HEK293 (cell line): ENCODE data around the gene RETN.

Experiments
- CTCF ChIA-PET: fragments of 350-600 bp; formaldehyde crosslinking; extraction: SDS; loops from one replicate; lab custom pipeline; 2021; ENCODE audit warnings: antibody characterized with exemption; lab: Yijun Ruan, JAX
- POLR2A ChIA-PET: fragments of 300-600 bp; formaldehyde crosslinking; extraction: SDS; loops from one replicate; lab custom pipeline; 2020; ENCODE audit warnings: antibody characterized with exemption, inconsistent platforms; lab: Yijun Ruan, JAX
- H3K27ac ChIP-seq: fragments of 200-500 bp; sonication (Bioruptor generic); 2 replicates; pipeline ENCODE4 v1.5.1; 2014; ENCODE audit warnings: low read depth, low read length, control low read depth, inconsistent platforms; ENCODE audit errors: extremely low read depth
- H3K36me3 ChIP-seq, 2 experiments: fragments of 200-500 bp in 1 of 2; sonication (Bioruptor generic) in 1 of 2; 1 replicate in 1 of 2; 2 replicates in 1 of 2; pipeline ENCODE4 v1.5.1; 2014 to 2017; ENCODE audit warnings: inconsistent platforms in 2 of 2, low read length in 2 of 2; ENCODE audit not compliant: control insufficient read depth in 2 of 2, insufficient read depth in 1 of 2
- H3K4me1 ChIP-seq: fragments of 200-500 bp; sonication (Bioruptor generic); 2 replicates; pipeline ENCODE4 v1.5.1; 2014; ENCODE audit warnings: mild to moderate bottlenecking, low read length, inconsistent platforms; ENCODE audit not compliant: control insufficient read depth, insufficient read depth
- H3K4me3 ChIP-seq: 2 replicates; pipeline ENCODE4 v1.5.1; 2011; ENCODE audit warnings: low read depth, mild to moderate bottlenecking, control low read depth, low read length, moderate library complexity
- H3K9me3 ChIP-seq: fragments of 200-500 bp; sonication (Bioruptor generic); 2 replicates; pipeline ENCODE4 v1.5.1; 2014; ENCODE audit warnings: low read depth, low read length, inconsistent platforms; ENCODE audit not compliant: control insufficient read depth, insufficient read depth
- HOXA7 ChIP-seq: sonication (generic); formaldehyde crosslinking; IDR thresholded peaks from 2 replicates; pipeline ENCODE4 v1.8.1; 2022; ENCODE audit warnings: missing genetic modification reagents, borderline replicate concordance
- MEIS1 ChIP-seq: sonication (generic); formaldehyde crosslinking; IDR thresholded peaks from 2 replicates; pipeline ENCODE4 v1.8.1; 2022; ENCODE audit warnings: missing genetic modification reagents, mild to moderate bottlenecking, borderline replicate concordance
- PRDM1 ChIP-seq: fragments of 450-650 bp; formaldehyde crosslinking; IDR thresholded peaks from 2 replicates; pipeline ENCODE4; 2016; ENCODE audit warnings: missing biosample characterization, missing genetic modification characterization
- SCRT1 ChIP-seq: fragments of 450-650 bp; formaldehyde crosslinking; IDR thresholded peaks from 2 replicates; pipeline ENCODE4 v1.5.1; 2016; ENCODE audit warnings: missing biosample characterization, missing genetic modification characterization, borderline replicate concordance
- SCRT2 ChIP-seq: fragments of 450-650 bp; formaldehyde crosslinking; IDR thresholded peaks from 2 replicates; pipeline ENCODE4 v1.5.1; 2016; ENCODE audit warnings: missing biosample characterization, missing genetic modification characterization
- TCF7L2 ChIP-seq: IDR thresholded peaks from 2 replicates; pipeline ENCODE4 v1.6.1; 2011; ENCODE audit warnings: low read depth, mild to moderate bottlenecking, inconsistent platforms, low read length, moderate library complexity, borderline replicate concordance
- ZFP69B ChIP-seq: fragments of 450-650 bp; formaldehyde crosslinking; IDR thresholded peaks from 2 replicates; pipeline ENCODE4 v1.5.1; 2016; ENCODE audit warnings: missing biosample characterization, missing genetic modification characterization
- ZNF16 ChIP-seq: fragments of 450-650 bp; formaldehyde crosslinking; IDR thresholded peaks from 2 replicates; pipeline ENCODE4 v1.5.1; 2016; ENCODE audit warnings: low read depth, missing biosample characterization, missing genetic modification characterization
- ZNF223 ChIP-seq: fragments of 450-650 bp; formaldehyde crosslinking; IDR thresholded peaks from 2 replicates; pipeline ENCODE4 v1.5.1; 2016; ENCODE audit warnings: missing biosample characterization, missing genetic modification characterization
- ZNF366 ChIP-seq: fragments of 450-650 bp; formaldehyde crosslinking; conservative IDR thresholded peaks from 2 replicates; pipeline ENCODE4 v1.5.1; 2016; ENCODE audit warnings: missing biosample characterization, missing genetic modification characterization
- ZNF394 ChIP-seq: fragments of 450-650 bp; formaldehyde crosslinking; IDR thresholded peaks from 2 replicates; pipeline ENCODE4 v1.5.1; 2016; ENCODE audit warnings: missing biosample characterization, missing genetic modification characterization, mild to moderate bottlenecking, moderate library complexity, borderline replicate concordance
- ZNF501 ChIP-seq: fragments of 450-650 bp; formaldehyde crosslinking; IDR thresholded peaks from 2 replicates; pipeline ENCODE4 v1.5.1; 2016; ENCODE audit warnings: missing biosample characterization, missing genetic modification characterization
- ZNF530 ChIP-seq: fragments of 450-650 bp; formaldehyde crosslinking; IDR thresholded peaks from 2 replicates; pipeline ENCODE4 v1.5.1; 2016; ENCODE audit warnings: low read depth, missing biosample characterization, missing genetic modification characterization
- ZNF626 ChIP-seq: fragments of 450-650 bp; sonication (Bioruptor Pico); formaldehyde crosslinking; IDR thresholded peaks from 2 replicates; pipeline ENCODE4 v1.5.1; 2018; ENCODE audit warnings: missing biosample characterization, missing genetic modification characterization, inconsistent platforms
- TF ChIP-seq, protein P1 (sequence below): fragments of 450-650 bp; formaldehyde crosslinking; IDR thresholded peaks from 2 replicates; pipeline ENCODE4 v1.5.1; 2016; ENCODE audit warnings: missing biosample characterization, missing genetic modification characterization, borderline replicate concordance
- TF ChIP-seq, protein P2 (sequence below): fragments of 450-650 bp; formaldehyde crosslinking; IDR thresholded peaks from 2 replicates; pipeline ENCODE4 v1.5.1; 2016; ENCODE audit warnings: missing biosample characterization, missing genetic modification characterization
- TF ChIP-seq, protein P3 (sequence below): fragments of 450-650 bp; IDR thresholded peaks from 2 replicates; pipeline ENCODE4 v1.5.1; 2018; ENCODE audit warnings: missing biosample characterization, mild to moderate bottlenecking, missing genetic modification characterization
- TF ChIP-seq, protein P4 (sequence below): sonication (generic); formaldehyde crosslinking; IDR thresholded peaks from 2 replicates; pipeline ENCODE4 v1.8.1; 2022; ENCODE audit warnings: mild to moderate bottlenecking, moderate library complexity, missing genetic modification reagents
- TF ChIP-seq, protein P5 (sequence below): fragments of 450-650 bp; formaldehyde crosslinking; IDR thresholded peaks from 2 replicates; pipeline ENCODE4 v1.5.1; 2016; ENCODE audit warnings: missing biosample characterization, missing genetic modification characterization

Gene RETN

DNA sequence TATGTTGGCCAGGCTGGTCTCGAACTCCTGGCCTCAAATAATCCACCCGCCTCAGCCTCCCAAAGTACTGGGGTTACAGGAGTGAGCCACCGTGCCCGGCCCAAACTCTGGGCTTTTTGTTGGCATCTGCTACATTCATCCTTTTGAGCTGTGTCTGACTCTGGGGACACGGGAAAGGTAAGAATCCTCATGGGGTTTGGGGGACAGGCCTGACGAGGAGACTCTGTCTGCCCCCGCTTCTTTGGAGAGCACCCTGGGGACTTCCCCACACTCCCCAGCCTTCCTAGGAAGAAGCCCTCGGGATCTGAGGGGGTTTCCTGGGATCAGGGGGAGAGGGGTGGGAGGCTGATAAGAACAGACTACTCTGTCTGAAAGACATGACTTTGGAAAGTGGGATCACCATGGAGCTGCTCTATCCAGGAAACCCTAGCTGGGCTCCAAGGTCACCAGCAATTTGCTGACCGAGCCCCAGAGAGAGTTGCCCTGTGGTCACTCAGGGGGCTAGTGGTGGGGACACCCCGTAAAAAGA lies 41.1 kb downstream of the RETN start:
- POLR2A ChIA-PET, result no interaction called here
- no peak overlapping the region for H3K27ac ChIP-seq
- H3K36me3 ChIP-seq, result no peaks in the 10 kb centered on the region
- no peak overlapping the region for H3K4me3 ChIP-seq
- no peaks in the 10 kb centered on the region for H3K9me3 ChIP-seq
- CTCF ChIA-PET, result interaction anchor here (0.6 kb wide), 1 partner anchor 368 kb away, joined by 3 read pairs; no protein-coding TSS in a partner anchor
- no peak for TF ChIP-seq ZNF394 (tag by site-specific recombination)
- TF ChIP-seq ZNF530 (tag by site-specific recombination), result no peak
- no peak for TF ChIP-seq ZFP69B (tag by site-specific recombination)
- no peak for TF ChIP-seq HOXA7 (CRISPR knock-in tag)
- no peak for TF ChIP-seq SCRT2 (tag by site-specific recombination)
- TF ChIP-seq, protein P1, sequence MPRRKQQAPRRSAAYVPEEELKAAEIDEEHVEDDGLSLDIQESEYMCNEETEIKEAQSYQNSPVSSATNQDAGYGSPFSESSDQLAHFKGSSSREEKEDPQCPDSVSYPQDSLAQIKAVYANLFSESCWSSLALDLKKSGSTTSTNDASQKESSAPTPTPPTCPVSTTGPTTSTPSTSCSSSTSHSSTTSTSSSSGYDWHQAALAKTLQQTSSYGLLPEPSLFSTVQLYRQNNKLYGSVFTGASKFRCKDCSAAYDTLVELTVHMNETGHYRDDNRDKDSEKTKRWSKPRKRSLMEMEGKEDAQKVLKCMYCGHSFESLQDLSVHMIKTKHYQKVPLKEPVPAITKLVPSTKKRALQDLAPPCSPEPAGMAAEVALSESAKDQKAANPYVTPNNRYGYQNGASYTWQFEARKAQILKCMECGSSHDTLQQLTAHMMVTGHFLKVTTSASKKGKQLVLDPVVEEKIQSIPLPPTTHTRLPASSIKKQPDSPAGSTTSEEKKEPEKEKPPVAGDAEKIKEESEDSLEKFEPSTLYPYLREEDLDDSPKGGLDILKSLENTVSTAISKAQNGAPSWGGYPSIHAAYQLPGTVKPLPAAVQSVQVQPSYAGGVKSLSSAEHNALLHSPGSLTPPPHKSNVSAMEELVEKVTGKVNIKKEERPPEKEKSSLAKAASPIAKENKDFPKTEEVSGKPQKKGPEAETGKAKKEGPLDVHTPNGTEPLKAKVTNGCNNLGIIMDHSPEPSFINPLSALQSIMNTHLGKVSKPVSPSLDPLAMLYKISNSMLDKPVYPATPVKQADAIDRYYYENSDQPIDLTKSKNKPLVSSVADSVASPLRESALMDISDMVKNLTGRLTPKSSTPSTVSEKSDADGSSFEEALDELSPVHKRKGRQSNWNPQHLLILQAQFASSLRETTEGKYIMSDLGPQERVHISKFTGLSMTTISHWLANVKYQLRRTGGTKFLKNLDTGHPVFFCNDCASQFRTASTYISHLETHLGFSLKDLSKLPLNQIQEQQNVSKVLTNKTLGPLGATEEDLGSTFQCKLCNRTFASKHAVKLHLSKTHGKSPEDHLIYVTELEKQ (tag by site-specific recombination), result no peak
- no peaks in the 10 kb centered on the region for H3K4me1 ChIP-seq

DNA sequence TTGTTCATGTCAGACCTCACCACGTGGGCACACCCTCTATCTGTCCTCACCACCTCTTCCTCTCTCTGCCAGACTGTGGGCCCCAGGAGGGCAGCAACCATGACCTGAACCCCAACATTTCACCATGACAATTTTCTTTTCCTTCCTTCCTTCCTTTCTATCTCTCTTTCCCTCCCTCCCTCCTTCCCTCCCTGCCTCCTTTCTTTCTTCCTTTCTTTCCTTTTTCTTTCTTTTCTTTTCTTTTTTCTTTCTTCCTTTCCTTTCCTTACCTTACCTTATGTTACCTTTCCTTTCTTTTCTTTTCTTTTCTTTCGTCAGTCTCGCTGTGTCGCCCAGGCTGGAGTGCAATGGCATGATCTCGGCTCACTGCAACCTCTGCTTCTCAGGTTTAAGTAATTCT lies 41.8 kb downstream of the RETN start:
- no peaks in the 10 kb centered on the region for H3K4me1 ChIP-seq
- POLR2A ChIA-PET, result no interaction called here
- CTCF ChIA-PET, result interaction anchor here (0.6 kb wide), 1 partner anchor 369 kb away, joined by 3 read pairs; no protein-coding TSS in a partner anchor

More for the DNA sequence above, 41.8 kb downstream of the RETN start:
- TF ChIP-seq ZNF223 (tag by site-specific recombination) (no peak), PRDM1 (tag by site-specific recombination) (peak; percentile 84), SCRT1 (tag by site-specific recombination) (no peak), ZNF501 (tag by site-specific recombination) (no peak), TCF7L2 (no peak), MEIS1 (no peak), ZNF626 (tag by site-specific recombination) (no peak), ZNF366 (tag by site-specific recombination) (peak; percentile 90), ZNF16 (no peak)
- TF ChIP-seq, protein P2, sequence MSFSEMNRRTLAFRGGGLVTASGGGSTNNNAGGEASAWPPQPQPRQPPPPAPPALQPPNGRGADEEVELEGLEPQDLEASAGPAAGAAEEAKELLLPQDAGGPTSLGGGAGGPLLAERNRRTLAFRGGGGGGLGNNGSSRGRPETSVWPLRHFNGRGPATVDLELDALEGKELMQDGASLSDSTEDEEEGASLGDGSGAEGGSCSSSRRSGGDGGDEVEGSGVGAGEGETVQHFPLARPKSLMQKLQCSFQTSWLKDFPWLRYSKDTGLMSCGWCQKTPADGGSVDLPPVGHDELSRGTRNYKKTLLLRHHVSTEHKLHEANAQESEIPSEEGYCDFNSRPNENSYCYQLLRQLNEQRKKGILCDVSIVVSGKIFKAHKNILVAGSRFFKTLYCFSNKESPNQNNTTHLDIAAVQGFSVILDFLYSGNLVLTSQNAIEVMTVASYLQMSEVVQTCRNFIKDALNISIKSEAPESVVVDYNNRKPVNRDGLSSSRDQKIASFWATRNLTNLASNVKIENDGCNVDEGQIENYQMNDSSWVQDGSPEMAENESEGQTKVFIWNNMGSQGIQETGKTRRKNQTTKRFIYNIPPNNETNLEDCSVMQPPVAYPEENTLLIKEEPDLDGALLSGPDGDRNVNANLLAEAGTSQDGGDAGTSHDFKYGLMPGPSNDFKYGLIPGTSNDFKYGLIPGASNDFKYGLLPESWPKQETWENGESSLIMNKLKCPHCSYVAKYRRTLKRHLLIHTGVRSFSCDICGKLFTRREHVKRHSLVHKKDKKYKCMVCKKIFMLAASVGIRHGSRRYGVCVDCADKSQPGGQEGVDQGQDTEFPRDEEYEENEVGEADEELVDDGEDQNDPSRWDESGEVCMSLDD (tag by site-specific recombination), result 0 out of 2 replicates have a peak, but pooled peaks have one; percentile 29
- TF ChIP-seq, protein P3, sequence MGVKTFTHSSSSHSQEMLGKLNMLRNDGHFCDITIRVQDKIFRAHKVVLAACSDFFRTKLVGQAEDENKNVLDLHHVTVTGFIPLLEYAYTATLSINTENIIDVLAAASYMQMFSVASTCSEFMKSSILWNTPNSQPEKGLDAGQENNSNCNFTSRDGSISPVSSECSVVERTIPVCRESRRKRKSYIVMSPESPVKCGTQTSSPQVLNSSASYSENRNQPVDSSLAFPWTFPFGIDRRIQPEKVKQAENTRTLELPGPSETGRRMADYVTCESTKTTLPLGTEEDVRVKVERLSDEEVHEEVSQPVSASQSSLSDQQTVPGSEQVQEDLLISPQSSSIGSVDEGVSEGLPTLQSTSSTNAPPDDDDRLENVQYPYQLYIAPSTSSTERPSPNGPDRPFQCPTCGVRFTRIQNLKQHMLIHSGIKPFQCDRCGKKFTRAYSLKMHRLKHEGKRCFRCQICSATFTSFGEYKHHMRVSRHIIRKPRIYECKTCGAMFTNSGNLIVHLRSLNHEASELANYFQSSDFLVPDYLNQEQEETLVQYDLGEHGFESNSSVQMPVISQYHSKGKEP, result no peak
- TF ChIP-seq, protein P4, sequence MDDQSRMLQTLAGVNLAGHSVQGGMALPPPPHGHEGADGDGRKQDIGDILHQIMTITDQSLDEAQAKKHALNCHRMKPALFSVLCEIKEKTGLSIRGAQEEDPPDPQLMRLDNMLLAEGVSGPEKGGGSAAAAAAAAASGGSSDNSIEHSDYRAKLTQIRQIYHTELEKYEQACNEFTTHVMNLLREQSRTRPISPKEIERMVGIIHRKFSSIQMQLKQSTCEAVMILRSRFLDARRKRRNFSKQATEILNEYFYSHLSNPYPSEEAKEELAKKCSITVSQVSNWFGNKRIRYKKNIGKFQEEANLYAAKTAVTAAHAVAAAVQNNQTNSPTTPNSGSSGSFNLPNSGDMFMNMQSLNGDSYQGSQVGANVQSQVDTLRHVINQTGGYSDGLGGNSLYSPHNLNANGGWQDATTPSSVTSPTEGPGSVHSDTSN (CRISPR knock-in tag), result no peak
- TF ChIP-seq, protein P5, sequence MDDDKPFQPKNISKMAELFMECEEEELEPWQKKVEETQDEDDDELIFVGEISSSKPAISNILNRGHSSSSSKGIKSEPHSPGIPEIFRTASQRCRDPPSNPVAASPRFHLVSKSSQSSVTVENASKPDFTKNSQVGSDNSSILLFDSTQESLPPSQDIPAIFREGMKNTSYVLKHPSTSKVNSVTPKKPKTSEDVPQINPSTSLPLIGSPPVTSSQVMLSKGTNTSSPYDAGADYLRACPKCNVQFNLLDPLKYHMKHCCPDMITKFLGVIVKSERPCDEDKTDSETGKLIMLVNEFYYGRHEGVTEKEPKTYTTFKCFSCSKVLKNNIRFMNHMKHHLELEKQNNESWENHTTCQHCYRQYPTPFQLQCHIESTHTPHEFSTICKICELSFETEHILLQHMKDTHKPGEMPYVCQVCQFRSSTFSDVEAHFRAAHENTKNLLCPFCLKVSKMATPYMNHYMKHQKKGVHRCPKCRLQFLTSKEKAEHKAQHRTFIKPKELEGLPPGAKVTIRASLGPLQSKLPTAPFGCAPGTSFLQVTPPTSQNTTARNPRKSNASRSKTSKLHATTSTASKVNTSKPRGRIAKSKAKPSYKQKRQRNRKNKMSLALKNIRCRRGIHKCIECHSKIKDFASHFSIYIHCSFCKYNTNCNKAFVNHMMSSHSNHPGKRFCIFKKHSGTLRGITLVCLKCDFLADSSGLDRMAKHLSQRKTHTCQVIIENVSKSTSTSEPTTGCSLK (tag by site-specific recombination), result no peak
- H3K4me3 ChIP-seq, result no peak overlapping the region
- H3K9me3 ChIP-seq, result no peaks in the 10 kb centered on the region
- H3K36me3 ChIP-seq, result no peaks in the 10 kb centered on the region
- H3K27ac ChIP-seq, result no peak overlapping the region
